ENCODE results near the gene LRRC7. TPM values are rescaled to one million over a fixed set of nuclear protein-coding genes. Genes with fewer than 3 reads are reported as not detected.

The LRRC7 gene
- total RNA-seq, 3 donors from 2014 or later, result not detected

DNA sequence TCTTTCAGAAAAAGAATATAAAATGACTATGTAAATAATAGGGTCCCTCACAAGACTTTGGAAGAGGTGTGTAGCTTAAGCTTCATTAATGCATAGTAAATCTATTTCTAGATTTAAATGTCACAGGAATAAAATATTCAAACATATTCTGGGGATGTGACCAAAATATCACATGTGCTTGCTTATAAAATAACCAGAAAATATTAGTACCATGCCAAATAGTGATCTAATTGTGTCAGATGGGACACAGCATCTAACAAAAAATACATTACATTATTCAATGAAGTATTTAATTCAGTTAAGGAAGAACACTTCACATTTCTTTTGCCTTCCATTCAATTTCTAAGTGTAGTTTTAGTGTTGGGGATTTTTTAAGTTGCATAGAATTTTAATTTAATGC lies 458.1 kb downstream of the LRRC7 start:
- Histone ChIP-seq H3K9me3 (no peaks in the 10 kb centered on the region), H3K27ac (no peak overlapping the region), H3K36me3 (no peaks in the 10 kb centered on the region), H3K27me3 (no peaks in the 10 kb centered on the region), H3K4me3 (no peak overlapping the region), H3K4me1 (no peaks in the 10 kb centered on the region)
- no peak for DNase-seq (ENCODE audit: low spot score in 2 of 2)
- intact Hi-C loops (cut with DNase I; ENCODE audit: low total_unique reads), result no loop called here
- TF ChIP-seq CTCF (IDR thresholded peaks at IDR 0.05) (no peak), POLR2A (IDR thresholded peaks at IDR 0.05) (no peak), POLR2AphosphoS5 (IDR thresholded peaks at IDR 0.05) (no peak)

DNA sequence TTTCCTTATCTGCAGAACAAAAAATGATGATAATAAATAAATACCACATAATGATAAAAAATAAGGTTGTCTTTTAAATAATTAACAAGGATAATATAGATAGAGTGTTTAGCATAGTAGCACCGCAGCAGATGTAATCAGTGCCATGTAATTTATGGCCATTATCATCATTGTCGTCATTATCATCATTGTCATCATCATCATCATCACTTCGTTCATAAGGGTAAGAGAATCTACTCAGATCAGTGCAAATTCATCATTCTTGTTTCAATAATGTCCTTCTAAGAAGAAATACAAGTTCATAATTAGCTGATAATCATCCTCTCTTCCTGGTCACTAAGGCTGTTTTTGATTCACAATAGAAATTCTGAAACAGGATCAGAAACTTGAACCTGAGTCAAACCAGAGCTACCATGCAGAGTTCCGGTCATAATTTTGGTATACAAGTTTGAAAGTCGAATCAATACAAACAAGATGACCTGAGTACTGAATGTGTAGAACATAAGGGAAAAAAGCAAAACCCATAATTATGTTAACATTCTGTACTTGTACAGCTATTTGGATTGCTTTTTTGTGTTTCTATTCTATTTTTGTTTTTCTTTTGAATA lies 465.6 kb downstream of the LRRC7 start:
- H3K27me3 ChIP-seq, result no peaks in the 10 kb centered on the region
- intact Hi-C loops (cut with DNase I; ENCODE audit: low total_unique reads), result no loop called here
- H3K4me3 ChIP-seq, result no peak overlapping the region
- no peaks in the 10 kb centered on the region for H3K9me3 ChIP-seq
- no peaks in the 10 kb centered on the region for H3K4me1 ChIP-seq
- no peak overlapping the region for H3K27ac ChIP-seq
- DNase-seq (ENCODE audit: low spot score in 2 of 2), result no peak
- TF ChIP-seq POLR2A (IDR thresholded peaks at IDR 0.05) (no peak), CTCF (IDR thresholded peaks at IDR 0.05) (no peak), POLR2AphosphoS5 (IDR thresholded peaks at IDR 0.05) (no peak)
- H3K36me3 ChIP-seq, result no peaks in the 10 kb centered on the region

DNA sequence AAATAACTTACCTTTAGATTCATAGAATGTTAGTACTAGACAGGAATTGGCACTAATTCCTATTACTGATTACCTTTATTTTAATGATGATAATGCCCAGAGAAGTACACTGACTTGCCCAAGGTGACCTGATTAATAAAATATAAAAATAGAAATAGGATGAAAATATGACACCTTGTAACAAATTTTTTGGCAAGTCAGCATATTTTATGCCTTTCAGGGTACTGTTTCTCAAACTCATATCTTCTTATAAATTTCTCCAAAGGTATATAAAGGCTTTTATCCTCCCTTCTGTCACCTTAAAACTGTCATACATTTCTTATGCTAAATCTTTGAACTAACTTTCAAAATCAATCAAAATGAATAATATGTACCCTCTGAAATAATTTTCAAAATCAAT lies 466.2 kb downstream of the LRRC7 start:
- Histone ChIP-seq H3K4me3 (no peak overlapping the region), H3K9me3 (no peaks in the 10 kb centered on the region), H3K36me3 (no peaks in the 10 kb centered on the region), H3K27me3 (no peaks in the 10 kb centered on the region), H3K27ac (no peak overlapping the region), H3K4me1 (no peaks in the 10 kb centered on the region)
- no peak for TF ChIP-seq CTCF (IDR thresholded peaks at IDR 0.05)
- intact Hi-C loops (cut with DNase I; ENCODE audit: low total_unique reads), result no loop called here
- DNase-seq (ENCODE audit: low spot score in 2 of 2), result no peak

- Histone ChIP-seq H3K4me1 (no peaks in the 10 kb centered on the region), H3K4me3 (no peak overlapping the region), H3K27me3 (no peaks in the 10 kb centered on the region), H3K9me3 (no peaks in the 10 kb centered on the region), H3K27ac (no peak overlapping the region), H3K36me3 (no peaks in the 10 kb centered on the region)
- no peak for TF ChIP-seq POLR2A (IDR thresholded peaks at IDR 0.05)
- TF ChIP-seq CTCF (IDR thresholded peaks at IDR 0.05), result no peak
- no peak for TF ChIP-seq POLR2AphosphoS5 (IDR thresholded peaks at IDR 0.05)
- intact Hi-C loops (cut with DNase I; ENCODE audit: low total_unique reads), result no loop called here
- DNase-seq (ENCODE audit: low spot score in 2 of 2), result no peak
Observed at GRCh38 chr1:70034403-70034802, 466.7 kb downstream of the LRRC7 start.

GRCh38 chr1:70038025-70038424 lies 470.3 kb downstream of the LRRC7 start:
- Histone ChIP-seq H3K4me1 (no peaks in the 10 kb centered on the region), H3K9me3 (no peaks in the 10 kb centered on the region), H3K4me3 (no peak overlapping the region), H3K27ac (no peak overlapping the region), H3K27me3 (no peaks in the 10 kb centered on the region), H3K36me3 (no peaks in the 10 kb centered on the region)
- intact Hi-C loops (cut with DNase I; ENCODE audit: low total_unique reads), result no loop called here
- TF ChIP-seq CTCF (IDR thresholded peaks at IDR 0.05) (no peak), POLR2AphosphoS5 (IDR thresholded peaks at IDR 0.05) (no peak), POLR2A (IDR thresholded peaks at IDR 0.05) (no peak)
- DNase-seq (ENCODE audit: low spot score in 2 of 2), result no peak

All from breast epithelium (tissue), 4 donors.